Neural progenitor cell (in vitro differentiated cells): ENCODE measurements around the gene CTIF.

Experiments
- EZH2 ChIP-seq: fragments of 200-600 bp; sonication (generic); IDR thresholded peaks from 2 replicates; pipeline ENCODE4 v1.6.1; 2017; ENCODE audit warnings: antibody characterized with exemption, mild to moderate bottlenecking, moderate library complexity
- TF ChIP-seq, protein P1 (sequence below): fragments of 200-600 bp; sonication (generic); IDR thresholded peaks from 2 replicates; pipeline ENCODE4 v1.5.1; 2017; ENCODE audit warnings: antibody characterized with exemption, mild to moderate bottlenecking

DNA sequence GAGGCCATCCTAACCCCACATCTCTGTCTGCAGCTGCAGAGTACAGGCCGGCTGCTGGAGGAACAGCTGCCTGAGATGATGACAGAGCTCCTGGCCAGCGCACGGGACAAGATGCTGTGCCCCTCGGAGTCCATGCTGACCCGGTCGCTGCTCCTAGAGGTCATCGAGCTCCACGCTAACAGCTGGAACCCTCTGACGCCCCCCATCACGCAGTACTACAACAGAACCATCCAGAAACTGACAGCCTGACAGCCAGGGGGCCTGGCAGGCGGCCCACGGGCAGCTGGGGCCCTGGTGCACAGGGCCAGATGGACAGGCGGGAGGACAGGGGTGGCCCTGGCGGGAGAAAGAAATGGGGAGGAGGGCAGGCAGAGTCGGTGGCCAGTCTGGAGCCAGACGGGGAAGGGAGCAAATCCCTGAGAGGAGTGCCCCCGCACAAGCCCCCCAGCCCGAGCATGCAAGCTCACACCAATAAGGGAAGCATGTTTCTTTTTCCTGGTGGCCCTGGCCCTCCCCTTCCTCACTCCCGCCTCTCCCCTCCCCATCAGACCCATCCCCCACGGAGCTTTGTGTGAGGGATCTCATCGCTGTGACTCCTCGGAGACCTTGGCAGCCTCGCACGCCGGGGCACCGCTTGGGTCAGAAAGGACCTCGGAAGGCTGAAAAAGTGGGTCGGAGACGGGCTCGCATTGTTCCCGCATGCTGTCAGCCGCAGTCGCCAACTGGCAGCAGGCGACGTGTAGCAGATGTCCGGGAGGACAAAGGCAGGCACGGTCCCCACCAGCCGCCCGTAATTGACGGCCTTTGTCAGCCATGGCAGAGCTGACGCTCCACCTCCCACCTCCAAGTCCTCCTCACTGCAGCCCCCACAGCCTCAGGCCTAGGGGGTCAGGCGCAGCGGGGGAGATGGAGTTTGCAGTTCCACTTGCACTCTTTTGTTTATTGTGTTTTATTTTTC lies 320.8 kb downstream of the CTIF start:
- TF ChIP-seq, protein P1, sequence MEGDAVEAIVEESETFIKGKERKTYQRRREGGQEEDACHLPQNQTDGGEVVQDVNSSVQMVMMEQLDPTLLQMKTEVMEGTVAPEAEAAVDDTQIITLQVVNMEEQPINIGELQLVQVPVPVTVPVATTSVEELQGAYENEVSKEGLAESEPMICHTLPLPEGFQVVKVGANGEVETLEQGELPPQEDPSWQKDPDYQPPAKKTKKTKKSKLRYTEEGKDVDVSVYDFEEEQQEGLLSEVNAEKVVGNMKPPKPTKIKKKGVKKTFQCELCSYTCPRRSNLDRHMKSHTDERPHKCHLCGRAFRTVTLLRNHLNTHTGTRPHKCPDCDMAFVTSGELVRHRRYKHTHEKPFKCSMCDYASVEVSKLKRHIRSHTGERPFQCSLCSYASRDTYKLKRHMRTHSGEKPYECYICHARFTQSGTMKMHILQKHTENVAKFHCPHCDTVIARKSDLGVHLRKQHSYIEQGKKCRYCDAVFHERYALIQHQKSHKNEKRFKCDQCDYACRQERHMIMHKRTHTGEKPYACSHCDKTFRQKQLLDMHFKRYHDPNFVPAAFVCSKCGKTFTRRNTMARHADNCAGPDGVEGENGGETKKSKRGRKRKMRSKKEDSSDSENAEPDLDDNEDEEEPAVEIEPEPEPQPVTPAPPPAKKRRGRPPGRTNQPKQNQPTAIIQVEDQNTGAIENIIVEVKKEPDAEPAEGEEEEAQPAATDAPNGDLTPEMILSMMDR: no peak
- no peak for TF ChIP-seq EZH2
